GM20431 (cell line): Measurements from ENCODE around the gene ZNF730.
"Not testable (repeated sequence)": the region's sequence is repeated elsewhere in the genome, so short reads cannot be mapped to it uniquely, and the experiment has no call there.

Source experiments
- in situ Hi-C: fragments of 300-500 bp; cut with MseI, MboI; formaldehyde crosslinking; loops from one replicate; pipeline ENCODE4 v1.15.0; 2020; ENCODE audit warnings: low sequenced_read_pairs; ENCODE audit not compliant: unreplicated experiment

ZNF730 gene

GRCh38 chr19:23116802-23117571 is at the start of gene ZNF730:
Gene ZNF730 (plus strand): TSS chr19:23117025. CDS start chr19:23117174, 149 bp downstream.
- in situ Hi-C loops, result no loop called here

DNA sequence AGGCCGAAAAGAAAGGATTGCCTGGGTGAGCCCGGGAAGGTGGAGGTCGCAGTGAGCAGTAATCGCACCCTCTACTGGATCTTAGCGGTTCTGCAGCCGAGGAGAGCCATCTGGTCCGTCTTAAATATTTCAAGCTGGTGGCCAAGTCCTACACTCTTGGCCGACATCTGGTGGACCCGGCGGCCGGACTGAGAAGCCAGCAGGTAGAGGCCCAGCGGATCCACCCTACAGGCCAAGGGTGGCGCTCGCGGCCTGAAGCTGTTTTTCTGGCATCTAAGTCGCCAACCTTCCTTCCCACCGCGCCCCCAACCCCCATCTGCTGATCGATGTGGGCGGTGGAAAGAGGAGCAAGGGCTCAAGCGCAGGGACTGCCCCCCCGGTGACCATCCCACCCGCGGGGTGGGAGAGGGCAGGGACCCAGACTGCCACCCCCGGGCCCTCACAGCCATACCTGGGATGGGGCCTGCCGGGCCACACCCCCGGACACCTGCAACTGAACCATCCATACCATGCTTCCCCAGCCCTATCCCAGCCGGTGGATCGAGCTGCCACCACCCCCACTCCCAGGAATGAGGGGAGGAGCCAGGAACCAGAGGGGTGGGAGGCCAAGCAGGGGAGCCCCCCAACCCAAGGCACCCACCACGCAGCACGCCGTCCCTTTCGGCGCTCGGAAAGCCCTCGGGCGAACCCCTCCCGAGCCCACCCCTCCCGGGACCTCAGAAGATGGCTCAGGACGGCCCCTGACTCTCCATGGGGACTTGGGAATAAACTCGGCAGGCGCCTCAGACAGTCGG is 46.3 kb upstream of the ZNF730 start:
- in situ Hi-C loops, result no loop called here

DNA sequence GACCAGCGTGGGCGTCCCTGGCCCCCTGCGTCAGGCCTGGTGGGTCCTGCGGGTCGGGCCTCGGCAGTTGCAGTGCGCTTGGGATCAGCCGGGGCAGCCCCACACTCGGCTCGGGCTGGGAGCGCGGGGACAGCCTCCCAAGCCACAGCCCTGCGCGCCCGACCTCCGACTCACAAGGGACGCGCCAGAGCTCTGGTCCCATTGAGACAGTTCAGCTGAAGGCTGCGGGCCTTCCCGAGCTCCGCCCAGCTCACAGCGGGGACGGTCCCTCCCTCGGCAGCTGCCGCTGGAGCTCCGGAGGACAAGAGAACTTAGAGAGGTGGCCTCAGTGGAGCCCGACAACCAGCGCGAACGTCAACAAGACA is 45.7 kb upstream of the ZNF730 start:
- in situ Hi-C loops, result no loop called here

DNA sequence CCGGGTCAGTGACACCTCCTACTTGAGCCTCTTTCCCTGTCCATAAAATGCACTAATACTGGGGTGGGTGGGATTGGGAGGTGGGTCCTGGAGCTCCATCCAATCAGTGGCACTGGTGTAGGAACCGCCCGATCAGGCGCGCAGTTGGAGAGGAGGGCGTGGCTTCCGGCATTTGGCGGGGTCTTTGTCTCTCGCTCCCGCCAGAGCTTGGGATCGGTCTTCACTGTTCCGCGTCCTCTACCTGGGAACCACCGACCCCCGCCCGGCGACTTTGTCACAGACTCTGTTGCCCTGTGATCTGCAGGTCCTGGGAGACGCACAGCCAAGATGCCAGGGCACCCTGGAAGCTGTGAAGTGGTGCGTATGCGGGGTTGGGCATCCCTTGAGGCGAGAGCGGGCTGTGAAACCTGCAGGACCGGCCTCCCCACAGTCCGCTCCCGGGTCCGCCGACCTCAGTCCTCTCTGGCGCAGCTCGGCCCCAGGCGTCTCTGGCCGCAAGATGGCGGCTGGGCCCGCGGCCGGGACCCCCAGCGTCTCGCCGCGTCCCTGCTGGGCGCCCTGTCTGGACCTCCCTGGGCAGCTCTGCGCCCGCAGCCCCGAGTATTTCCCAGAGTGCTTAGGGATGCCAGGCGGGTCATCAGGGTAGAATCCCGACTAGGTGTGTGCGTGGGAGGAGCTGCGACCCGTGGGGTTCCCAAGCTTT is 41.6 kb upstream of the ZNF730 start:
- in situ Hi-C loops, result no loop called here

- in situ Hi-C loops, result not testable (repeated sequence)
Observed at GRCh38 chr19:23077776-23078175, 39.0 kb upstream of the ZNF730 start.

DNA sequence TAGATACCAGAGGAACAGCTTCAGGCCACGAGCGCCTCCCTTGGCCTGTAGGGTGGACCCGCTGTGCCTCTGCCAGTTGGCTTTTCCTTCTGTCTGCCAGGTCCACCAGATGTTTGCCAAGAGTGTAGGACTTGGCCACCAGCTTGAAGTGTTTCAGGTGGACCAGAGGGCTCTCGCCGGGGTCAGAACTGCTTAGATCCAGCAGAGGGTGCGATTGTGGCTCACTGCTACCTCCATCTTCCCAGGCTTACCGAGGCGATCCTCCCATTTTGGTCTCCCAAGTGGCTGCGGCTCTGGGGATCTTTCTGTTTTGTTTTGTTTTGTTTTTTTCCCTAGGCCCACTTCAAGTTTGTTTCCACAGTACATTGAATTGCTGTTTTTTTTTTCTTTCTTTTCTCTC is 23.0 kb upstream of the ZNF730 start:
- in situ Hi-C loops, result no loop called here

- in situ Hi-C loops, result no loop called here
Observed at GRCh38 chr19:23095418-23095817, 21.4 kb upstream of the ZNF730 start.

GRCh38 chr19:23098286-23098685 is 18.5 kb upstream of the ZNF730 start:
- in situ Hi-C loops, result no loop called here

GRCh38 chr19:23098988-23099387 is 17.8 kb upstream of the ZNF730 start:
- in situ Hi-C loops, result no loop called here

- in situ Hi-C loops, result no loop called here
Observed at GRCh38 chr19:23099966-23100365, 16.9 kb upstream of the ZNF730 start.

- in situ Hi-C loops, result no loop called here
Observed at GRCh38 chr19:23101241-23101640, 15.6 kb upstream of the ZNF730 start.

DNA sequence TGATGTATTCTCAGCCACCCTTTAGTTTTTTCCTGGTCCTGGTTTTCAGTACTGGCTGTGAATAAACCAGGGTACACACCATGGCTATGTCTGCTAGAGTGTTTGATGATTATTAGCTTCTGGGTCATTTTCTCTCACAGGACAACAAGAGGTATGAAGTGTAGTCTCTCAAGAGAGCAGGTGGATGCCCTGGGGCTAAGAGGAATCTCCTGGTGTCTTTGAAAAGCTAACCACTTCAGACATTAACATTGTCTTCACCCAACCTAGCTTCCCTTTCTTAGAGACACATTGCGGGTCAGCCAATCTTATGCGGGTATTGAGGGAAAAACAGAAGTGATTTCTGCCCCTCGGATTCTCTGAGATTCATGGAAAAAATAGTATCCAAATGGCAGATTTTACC is 1.6 kb downstream of the ZNF730 start:
- in situ Hi-C loops, result no loop called here

GRCh38 chr19:23134211-23134610 is 17.4 kb downstream of the ZNF730 start:
- in situ Hi-C loops, result not testable (repeated sequence)

- in situ Hi-C loops, result no loop called here
Observed at GRCh38 chr19:23145617-23146415, 29.0 kb downstream of the ZNF730 start.

DNA sequence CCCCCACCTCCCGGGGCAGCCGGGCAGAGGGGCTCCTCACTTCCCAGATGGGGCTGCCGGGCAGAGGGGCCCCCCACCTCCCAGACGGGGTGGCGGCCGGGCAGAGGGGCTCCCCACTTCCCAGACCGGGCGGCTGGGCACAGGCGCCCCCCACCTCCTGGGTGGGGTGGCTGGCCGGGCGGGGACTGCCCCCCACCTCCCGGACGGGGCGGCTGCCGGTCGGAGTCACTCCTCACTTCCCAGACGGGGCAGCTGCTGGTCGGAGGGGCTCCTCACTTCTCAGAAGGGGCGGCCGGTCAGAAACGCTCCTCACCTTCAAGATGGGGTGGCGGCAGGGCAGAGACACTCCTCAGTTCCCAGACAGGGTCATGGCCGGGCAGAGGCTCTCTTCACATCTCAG is 43.9 kb downstream of the ZNF730 start:
- in situ Hi-C loops, result no loop called here

GRCh38 chr19:23168286-23168685 is 51.5 kb downstream of the ZNF730 start:
- in situ Hi-C loops, result not testable (repeated sequence)

- in situ Hi-C loops, result no loop called here
Observed at GRCh38 chr19:23183251-23183650, 66.4 kb downstream of the ZNF730 start.

DNA sequence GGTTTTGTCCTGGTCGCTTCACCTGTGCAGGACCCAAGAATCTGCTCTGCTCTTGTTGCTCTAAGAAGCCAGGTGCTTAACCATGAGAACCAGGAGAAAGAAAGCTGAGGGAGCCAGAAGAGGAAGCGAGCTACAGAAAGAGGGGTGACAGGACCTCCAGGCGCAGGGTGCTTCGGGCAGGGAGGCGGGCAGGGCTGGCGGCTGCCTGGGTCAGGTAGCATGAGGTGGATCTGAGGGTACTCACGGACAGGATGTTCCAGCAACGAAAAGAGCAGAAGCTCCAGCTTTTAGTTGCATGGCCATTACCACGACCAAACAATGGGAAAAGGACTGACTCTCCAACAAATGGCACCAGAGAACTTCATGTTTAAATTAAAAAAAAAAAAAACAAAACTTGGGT is 73.5 kb downstream of the ZNF730 start:
- in situ Hi-C loops, result no loop called here
